ENCODE data around the gene SKOR1.

DNA sequence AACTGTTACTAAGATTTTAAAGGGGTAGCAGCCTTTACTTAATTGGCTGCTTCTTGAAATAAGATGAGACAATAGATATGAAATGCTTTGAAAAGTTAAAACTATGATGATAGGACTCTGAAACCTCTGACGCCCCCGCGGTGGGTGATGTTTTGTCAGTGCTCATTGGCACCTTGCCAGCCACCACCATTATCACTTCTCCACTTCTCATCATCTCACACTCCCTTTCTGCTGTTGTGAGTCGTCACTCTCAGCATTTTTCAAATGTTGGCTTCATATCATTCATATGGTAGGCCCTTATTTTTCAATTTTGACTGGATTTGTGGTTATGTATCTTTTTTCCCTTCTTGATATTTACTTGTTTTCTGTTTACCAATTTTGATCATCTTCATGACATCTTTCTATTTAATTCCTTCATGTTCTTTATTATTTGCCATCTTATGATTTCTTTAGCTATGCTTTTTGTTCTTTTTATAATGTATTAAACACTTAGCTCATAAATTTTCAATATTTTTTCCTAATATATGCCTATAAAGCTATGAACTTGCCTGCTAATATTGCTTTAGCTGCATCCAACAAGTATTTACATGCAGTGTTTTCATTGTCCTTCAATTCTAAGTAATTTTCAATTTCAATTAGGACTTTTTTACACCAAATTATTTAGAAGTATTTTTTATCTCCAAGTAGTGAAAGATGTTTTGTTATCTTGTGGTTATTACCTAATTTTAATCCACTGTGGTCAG is 30.3 kb upstream of the SKOR1 start:
- TF ChIP-seq CTCF (IDR thresholded peaks at IDR 0.05 in 4 of 5, conservative IDR thresholded peaks at IDR 0.05 in 1 of 5) = no peak
- no peak for TF ChIP-seq POLR2A (IDR thresholded peaks at IDR 0.05)

All from gastrocnemius medialis (tissue), 4 donors.